Measurements from ENCODE around the gene ZDHHC3.
A peak's percentile ranks its signal among the peaks of the same experiment; 100 is the strongest.

ZDHHC3 gene

DNA sequence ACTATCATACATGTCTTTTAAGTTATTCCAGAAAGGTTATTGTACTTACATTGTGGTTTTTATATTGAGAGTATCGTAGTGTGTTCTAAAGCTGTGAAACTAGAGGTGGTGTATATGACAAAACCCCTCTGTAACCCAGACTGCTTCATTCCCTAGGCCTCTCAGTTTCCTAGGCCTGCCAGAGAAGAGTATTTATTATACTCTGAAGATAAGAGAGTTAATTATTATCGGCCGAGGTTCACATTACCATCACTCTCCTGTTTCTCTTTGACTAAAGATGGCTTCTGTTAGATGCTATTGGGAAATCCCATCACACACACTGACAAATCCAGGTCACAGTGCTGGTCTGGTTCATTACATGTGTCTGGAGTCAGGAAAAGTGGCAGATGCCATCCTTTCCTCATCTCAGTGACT is 20.6 kb upstream of the ZDHHC3 start:
- Histone ChIP-seq H3K4me1 (ENCODE audit: low read depth, poor library complexity, severe bottlenecking) (peaks cover 62% of the 10 kb centered on the region), H3K9ac (no peak overlapping the region; the same call in 1 of the 2 replicates), H3K36me3 (ENCODE audit: insufficient read depth) (no peaks in the 10 kb centered on the region; the same call in 1 of the 2 replicates), H4K20me1 (ENCODE audit: insufficient read depth) (no peaks in the 10 kb centered on the region), H3K79me2 (ENCODE audit: insufficient read depth, low read depth) (no peaks in the 10 kb centered on the region; the same call in 1 of the 2 replicates), H2AFZ (ENCODE audit: low read depth) (no peak overlapping the region), H3K27me3 (ENCODE audit: insufficient read depth, low read depth) (no peaks in the 10 kb centered on the region), H3K4me3 (IDR thresholded peaks at IDR 0.05; ENCODE audit: insufficient read depth, low read depth, low read length) (no peak overlapping the region), H3K4me2 (peak overlapping the region; percentile 51; the same call in 1 of the 2 replicates), H3K27ac (peak overlapping the region; percentile 57)
- no peak for TF ChIP-seq CTCF (conservative IDR thresholded peaks at IDR 0.05; ENCODE audit: low read depth, low read length)

DNA sequence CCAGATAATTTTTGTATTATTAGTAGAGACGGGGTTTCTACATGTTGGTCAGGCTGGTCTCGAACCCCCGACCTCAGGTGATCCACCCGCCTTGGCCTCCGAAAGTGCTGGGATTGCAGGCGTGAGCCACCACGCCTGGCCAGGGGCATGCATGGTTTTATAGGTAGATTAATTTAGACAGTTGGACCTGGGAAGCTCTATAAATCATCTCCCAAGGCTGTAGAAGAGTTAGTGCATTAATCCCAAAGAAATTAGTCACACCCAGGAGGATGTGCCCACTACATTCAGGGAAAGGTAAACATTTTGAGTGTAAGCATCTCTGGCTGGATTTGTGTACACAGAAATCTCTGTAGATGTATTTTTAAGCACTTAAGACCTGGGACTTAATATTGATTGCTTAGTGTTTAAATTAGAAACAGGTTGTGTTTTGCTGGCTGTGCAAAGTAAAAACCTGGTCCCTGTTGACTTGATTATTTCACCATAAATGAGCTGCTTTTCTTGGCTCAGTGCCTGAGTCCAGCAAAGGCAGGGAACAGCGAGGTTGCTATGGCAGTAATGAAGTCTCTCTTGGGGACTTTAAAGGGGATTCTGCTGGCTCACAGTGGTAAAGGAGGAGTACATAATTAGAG is 19.3 kb upstream of the ZDHHC3 start:
- Histone ChIP-seq H3K4me2 (peak overlapping the region; percentile 51; the same call in 1 of the 2 replicates), H3K36me3 (ENCODE audit: insufficient read depth) (no peaks in the 10 kb centered on the region; the same call in 1 of the 2 replicates), H4K20me1 (ENCODE audit: insufficient read depth) (no peaks in the 10 kb centered on the region), H3K27me3 (ENCODE audit: insufficient read depth, low read depth) (no peaks in the 10 kb centered on the region), H3K9ac (no peak overlapping the region), H3K4me1 (ENCODE audit: low read depth, poor library complexity, severe bottlenecking) (peaks cover 56% of the 10 kb centered on the region), H3K4me3 (IDR thresholded peaks at IDR 0.05; ENCODE audit: insufficient read depth, low read depth, low read length) (no peak overlapping the region), H3K79me2 (ENCODE audit: insufficient read depth, low read depth) (no peaks in the 10 kb centered on the region; the same call in 1 of the 2 replicates), H3K27ac (peak overlapping the region; percentile 57; the same call in 1 of the 2 replicates), H2AFZ (ENCODE audit: low read depth) (no peak overlapping the region)
- TF ChIP-seq CTCF (conservative IDR thresholded peaks at IDR 0.05; ENCODE audit: low read depth, low read length) = no peak

DNA sequence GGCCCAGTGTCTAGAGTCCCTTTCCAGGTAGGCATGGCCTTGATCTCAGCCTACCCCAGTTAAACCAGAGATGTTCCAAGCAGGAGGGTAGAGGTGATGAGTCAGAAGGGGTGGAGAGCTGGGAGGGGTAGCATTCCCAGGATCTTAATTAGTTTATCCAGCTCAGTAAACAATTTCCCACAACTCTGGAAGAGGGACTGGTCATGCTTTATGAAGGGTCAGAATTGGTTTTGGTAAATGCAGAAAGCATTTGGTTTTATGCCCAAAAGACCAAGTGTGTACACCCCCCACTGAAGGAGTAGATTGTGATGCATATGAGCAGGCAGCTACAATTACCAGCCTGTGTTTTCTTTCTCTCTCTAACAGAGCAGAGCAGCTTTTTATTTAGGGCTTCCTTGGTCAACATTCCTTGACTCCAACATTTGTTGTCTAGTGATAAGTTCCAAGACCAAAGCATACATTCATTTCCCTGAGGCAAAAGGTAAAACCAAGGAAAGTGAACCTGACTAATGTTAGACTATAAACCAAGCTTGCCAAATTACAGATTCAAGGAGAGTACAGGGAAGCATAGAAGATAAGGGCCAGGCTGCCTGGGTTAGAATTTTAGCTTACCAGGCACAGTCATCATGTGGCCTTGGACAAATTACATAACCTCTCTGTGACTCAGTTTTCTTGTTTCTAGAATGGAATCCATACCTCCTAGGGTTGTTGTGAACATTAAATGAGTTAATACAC is 17.7 kb upstream of the ZDHHC3 start:
- H3K36me3 ChIP-seq (ENCODE audit: insufficient read depth) = no peaks in the 10 kb centered on the region; the same call in 1 of the 2 replicates
- H3K4me2 ChIP-seq = no peak overlapping the region
- H3K79me2 ChIP-seq (ENCODE audit: insufficient read depth, low read depth) = peaks cover 2% of the 10 kb centered on the region; the same call in 1 of the 2 replicates

More for the DNA sequence above, 17.7 kb upstream of the ZDHHC3 start:
- no peaks in the 10 kb centered on the region for H4K20me1 ChIP-seq (ENCODE audit: insufficient read depth)
- peaks cover 50% of the 10 kb centered on the region for H3K4me1 ChIP-seq (ENCODE audit: low read depth, poor library complexity, severe bottlenecking)
- no peak overlapping the region for H3K9ac ChIP-seq
- H3K27me3 ChIP-seq (ENCODE audit: insufficient read depth, low read depth) = no peaks in the 10 kb centered on the region
- H3K27ac ChIP-seq = no peak overlapping the region
- TF ChIP-seq CTCF (conservative IDR thresholded peaks at IDR 0.05; ENCODE audit: low read depth, low read length) = no peak
- no peak overlapping the region for H2AFZ ChIP-seq (ENCODE audit: low read depth)
- H3K4me3 ChIP-seq (IDR thresholded peaks at IDR 0.05; ENCODE audit: insufficient read depth, low read depth, low read length) = no peak overlapping the region
